KOPT-K1 (cell line): ENCODE data around the gene NRXN3.

Experiments used
- H3K27ac ChIP-seq: fragments of 200-600 bp; sonication (generic); 2 replicates; pipeline ENCODE4 v1.5.1; 2016; ENCODE audit warnings: antibody characterized with exemption, mild to moderate bottlenecking, low read depth, low read length; ENCODE audit not compliant: poor library complexity, severe bottlenecking
- H3K36me3 ChIP-seq: fragments of 200-600 bp; sonication (generic); 2 replicates; pipeline ENCODE4 v1.5.1; 2017; ENCODE audit warnings: antibody characterized with exemption, mild to moderate bottlenecking, low read length, moderate library complexity; ENCODE audit not compliant: insufficient read depth
- H3K9me3 ChIP-seq: fragments of 200-600 bp; sonication (generic); 2 replicates; pipeline ENCODE4 v1.5.1; 2017; ENCODE audit warnings: antibody characterized with exemption, low read length, mild to moderate bottlenecking; ENCODE audit not compliant: insufficient read depth, poor library complexity, severe bottlenecking

NRXN3 gene

DNA sequence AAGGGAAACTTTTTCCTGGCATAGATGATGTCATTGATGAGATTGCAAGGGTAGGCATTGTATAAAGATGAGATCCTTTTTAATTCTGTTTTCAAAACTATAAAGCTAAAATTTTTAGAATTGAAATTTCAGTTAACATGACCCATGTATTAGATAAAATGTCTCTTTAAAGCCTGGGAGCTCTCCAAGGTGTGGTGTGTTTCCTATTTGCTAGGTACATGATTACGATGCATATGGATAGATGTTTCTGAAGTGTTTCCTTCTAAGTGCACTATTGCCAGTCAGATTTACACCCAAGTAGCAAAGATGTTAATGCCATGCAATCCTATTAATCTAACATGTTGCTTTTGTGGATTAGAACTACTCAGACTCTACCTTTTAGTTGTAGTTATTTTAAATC is 1206.4 kb downstream of the NRXN3 start:
- Histone ChIP-seq H3K36me3 (no peaks in the 10 kb centered on the region), H3K9me3 (no peaks in the 10 kb centered on the region), H3K27ac (no peak overlapping the region)

DNA sequence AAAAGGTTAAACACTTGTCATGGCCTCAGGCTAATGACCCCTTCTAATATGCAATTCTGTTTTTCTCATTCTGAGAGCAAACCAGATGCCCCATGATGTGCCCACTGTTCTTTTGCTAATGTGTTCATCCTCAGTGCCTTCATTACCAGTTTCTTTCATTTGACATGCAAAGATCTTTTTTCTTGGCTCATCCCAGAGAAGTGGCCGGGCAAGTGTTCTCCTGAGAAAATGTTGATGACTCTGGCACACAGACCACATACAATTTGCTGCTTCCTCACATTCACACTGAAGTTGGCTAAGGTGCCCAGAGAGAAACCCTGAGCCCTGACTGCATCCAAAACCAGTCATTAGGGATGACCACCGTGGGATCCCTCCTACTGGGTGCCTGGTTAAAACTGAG is 1207.8 kb downstream of the NRXN3 start:
- H3K36me3 ChIP-seq, result no peaks in the 10 kb centered on the region
- H3K9me3 ChIP-seq, result no peaks in the 10 kb centered on the region
- H3K27ac ChIP-seq, result no peak overlapping the region

DNA sequence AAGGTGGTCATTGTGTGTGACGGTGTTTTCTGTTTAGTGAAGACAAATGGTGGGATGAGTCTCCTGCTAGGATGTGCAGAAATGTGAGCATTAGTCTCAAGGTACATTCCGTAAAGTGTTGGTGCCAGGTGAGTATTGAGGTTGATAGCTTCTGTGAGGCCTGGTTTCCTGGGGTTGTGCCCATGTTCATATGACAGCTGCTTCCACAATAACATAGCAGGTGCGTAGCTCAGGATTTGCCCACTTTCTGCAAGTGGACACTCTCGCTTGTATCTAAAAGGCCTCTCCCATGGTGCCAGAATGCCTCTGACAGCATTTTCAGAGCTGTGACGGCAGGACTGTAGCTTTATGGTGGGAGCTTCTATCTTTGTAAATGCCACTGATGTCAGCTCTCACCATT is 1209.1 kb downstream of the NRXN3 start:
- no peak overlapping the region for H3K27ac ChIP-seq
- H3K36me3 ChIP-seq, result no peaks in the 10 kb centered on the region
- no peaks in the 10 kb centered on the region for H3K9me3 ChIP-seq

DNA sequence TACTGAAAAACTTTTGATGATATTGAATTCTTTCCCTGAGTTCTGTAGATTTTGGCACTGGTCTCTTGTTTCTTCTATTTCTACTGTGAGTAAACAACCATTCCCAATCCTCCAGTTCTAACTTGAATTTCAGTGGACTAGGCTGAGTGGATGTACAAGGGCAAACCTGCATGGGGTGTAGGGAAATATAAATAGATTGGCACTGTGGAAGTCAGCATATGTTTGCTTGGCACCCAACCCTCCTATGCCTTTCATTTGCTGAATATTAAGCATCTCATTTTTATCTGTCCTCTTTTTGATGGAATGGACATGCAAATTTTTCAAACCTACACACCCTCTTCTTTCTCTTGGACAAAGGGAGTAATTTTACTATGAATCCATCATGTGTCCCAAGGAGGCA is 1212.9 kb downstream of the NRXN3 start:
- Histone ChIP-seq H3K36me3 (no peaks in the 10 kb centered on the region), H3K27ac (no peak overlapping the region), H3K9me3 (no peaks in the 10 kb centered on the region)

GRCh38 chr14:79383475-79383874 is 1213.3 kb downstream of the NRXN3 start:
- Histone ChIP-seq H3K27ac (no peak overlapping the region), H3K36me3 (no peaks in the 10 kb centered on the region), H3K9me3 (no peaks in the 10 kb centered on the region)

GRCh38 chr14:79395061-79395460 is 1224.9 kb downstream of the NRXN3 start:
- Histone ChIP-seq H3K36me3 (no peaks in the 10 kb centered on the region), H3K9me3 (no peaks in the 10 kb centered on the region), H3K27ac (no peak overlapping the region)

GRCh38 chr14:79404874-79405511 is 1234.8 kb downstream of the NRXN3 start:
- Histone ChIP-seq H3K36me3 (no peaks in the 10 kb centered on the region), H3K27ac (no peak overlapping the region), H3K9me3 (no peaks in the 10 kb centered on the region)

GRCh38 chr14:79405512-79405910 is 1235.3 kb downstream of the NRXN3 start:
- Histone ChIP-seq H3K36me3 (no peaks in the 10 kb centered on the region), H3K27ac (no peak overlapping the region), H3K9me3 (no peaks in the 10 kb centered on the region)

GRCh38 chr14:79407572-79407971 is 1237.4 kb downstream of the NRXN3 start:
- Histone ChIP-seq H3K27ac (no peak overlapping the region), H3K36me3 (no peaks in the 10 kb centered on the region), H3K9me3 (no peaks in the 10 kb centered on the region)

GRCh38 chr14:79408696-79409095 is 1238.5 kb downstream of the NRXN3 start:
- no peak overlapping the region for H3K27ac ChIP-seq
- H3K9me3 ChIP-seq, result no peaks in the 10 kb centered on the region
- no peaks in the 10 kb centered on the region for H3K36me3 ChIP-seq

- Histone ChIP-seq H3K9me3 (no peaks in the 10 kb centered on the region), H3K27ac (no peak overlapping the region), H3K36me3 (no peaks in the 10 kb centered on the region)
These were observed 1241.4 kb downstream of the NRXN3 start for GRCh38 chr14:79411403-79412174.

- H3K27ac ChIP-seq, result no peak overlapping the region
- H3K36me3 ChIP-seq, result no peaks in the 10 kb centered on the region
- H3K9me3 ChIP-seq, result no peaks in the 10 kb centered on the region
These were observed 1242.6 kb downstream of the NRXN3 start for GRCh38 chr14:79412822-79413221.

GRCh38 chr14:79413734-79414428 is 1243.7 kb downstream of the NRXN3 start:
- Histone ChIP-seq H3K9me3 (no peaks in the 10 kb centered on the region), H3K36me3 (no peaks in the 10 kb centered on the region), H3K27ac (no peak overlapping the region)

GRCh38 chr14:79415726-79416125 is 1245.6 kb downstream of the NRXN3 start:
- H3K27ac ChIP-seq, result no peak overlapping the region
- H3K9me3 ChIP-seq, result no peaks in the 10 kb centered on the region
- no peaks in the 10 kb centered on the region for H3K36me3 ChIP-seq

DNA sequence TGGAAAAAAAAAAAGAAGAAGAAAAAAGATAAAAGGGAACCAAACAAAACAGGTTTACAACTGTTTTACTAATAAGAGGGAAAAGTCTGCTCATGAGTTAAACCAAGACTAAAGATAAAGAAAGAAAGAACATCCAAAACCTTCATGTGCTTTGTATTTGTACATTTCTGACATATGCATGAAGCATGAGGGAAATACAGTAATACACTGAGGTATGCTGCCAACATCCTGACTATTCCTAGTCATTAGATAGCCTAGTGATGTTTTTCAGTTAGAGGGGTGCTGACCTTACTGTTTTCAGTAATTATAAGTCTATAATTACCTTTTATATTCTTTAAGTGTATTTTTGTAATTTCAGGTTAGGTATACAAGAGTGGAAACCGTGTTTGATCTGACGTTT is 1247.8 kb downstream of the NRXN3 start:
- no peaks in the 10 kb centered on the region for H3K9me3 ChIP-seq
- no peak overlapping the region for H3K27ac ChIP-seq

More for the DNA sequence above, 1247.8 kb downstream of the NRXN3 start:
- H3K36me3 ChIP-seq, result no peaks in the 10 kb centered on the region
